Hepatocyte (in vitro differentiated cells): ENCODE data around the gene PID1.

Experiments
- CTCF ChIP-seq: fragments of 200-600 bp; sonication (generic); IDR thresholded peaks from 2 replicates; pipeline ENCODE4 v1.5.1; 2016; ENCODE audit warnings: antibody characterized with exemption, mild to moderate bottlenecking; ENCODE audit not compliant: poor library complexity
- EZH2 ChIP-seq: fragments of 200-600 bp; sonication (generic); IDR thresholded peaks from 2 replicates; pipeline ENCODE4 v1.6.1; 2016; ENCODE audit warnings: antibody characterized with exemption, mild to moderate bottlenecking, borderline replicate concordance

GRCh38 chr2:228988786-228989185 is 282.3 kb downstream of the PID1 start:
- TF ChIP-seq CTCF (no peak), EZH2 (no peak)
